GM23338 (cell line): ENCODE results near the gene PPFIBP1. TPM values are rescaled to one million over a fixed set of nuclear protein-coding genes. Genes with fewer than 3 reads are reported as not detected.

ENCODE experiments used
- ATAC-seq: fragments of 200-7000 bp; cut with Tn5 transposase; 3 replicates; pipeline ENCODE4 v1.9.1; 2020
- DNase-seq: peaks from one replicate; pipeline ENCODE4 v3.0.0-alpha.2; 2015; ENCODE audit warnings: low spot score
- H2AFZ ChIP-seq: fragments of 200-600 bp; sonication (generic); 2 replicates; pipeline ENCODE4 v1.8.0; 2016; ENCODE audit warnings: antibody characterized with exemption, mild to moderate bottlenecking, moderate library complexity
- H3F3A ChIP-seq: fragments of 200-600 bp; sonication (generic); replicated peaks from 2 replicates; pipeline ENCODE4 v1.8.0; 2017; ENCODE audit warnings: antibody characterized with exemption, mixed run types, low read depth
- H3K27ac ChIP-seq: fragments of 200-600 bp; sonication (generic); 2 replicates; pipeline ENCODE4 v1.6.1; 2016; ENCODE audit warnings: low read depth
- H3K27me3 ChIP-seq: fragments of 200-600 bp; sonication (generic); 2 replicates; pipeline ENCODE4 v1.8.0; 2016; ENCODE audit warnings: mild to moderate bottlenecking, mixed run types, moderate library complexity; ENCODE audit not compliant: insufficient read depth
- H3K36me3 ChIP-seq: fragments of 200-600 bp; sonication (generic); 2 replicates; pipeline ENCODE4 v1.8.0; 2016; ENCODE audit warnings: mild to moderate bottlenecking; ENCODE audit not compliant: insufficient read depth
- H3K4me1 ChIP-seq: fragments of 200-600 bp; sonication (generic); 2 replicates; pipeline ENCODE4 v1.8.0; 2016; ENCODE audit warnings: mild to moderate bottlenecking, moderate library complexity; ENCODE audit not compliant: insufficient read depth
- H3K4me2 ChIP-seq: fragments of 200-600 bp; sonication (generic); 2 replicates; pipeline ENCODE4 v1.7.1; 2017; ENCODE audit warnings: mixed run types
- H3K4me3 ChIP-seq: fragments of 200-600 bp; sonication (generic); 2 replicates; pipeline ENCODE4 v1.6.1; 2016; ENCODE audit warnings: mixed run types
- H3K79me2 ChIP-seq: fragments of 200-600 bp; sonication (generic); replicated peaks from 2 replicates; pipeline ENCODE4 v1.8.0; 2017; ENCODE audit warnings: mild to moderate bottlenecking; ENCODE audit not compliant: insufficient read depth
- H3K9me2 ChIP-seq: fragments of 200-600 bp; sonication (generic); 2 replicates; pipeline ENCODE4 v1.8.0; 2017; ENCODE audit not compliant: insufficient read depth
- H4K20me1 ChIP-seq: fragments of 200-600 bp; sonication (generic); replicated peaks from 2 replicates; pipeline ENCODE4 v1.8.0; 2017; ENCODE audit warnings: mild to moderate bottlenecking; ENCODE audit not compliant: insufficient read depth
- H3K27ac Mint-ChIP-seq: 2 replicates; pipeline ENCODE4 v1.8.0; 2020; ENCODE audit warnings: inconsistent platforms, mild to moderate bottlenecking, moderate library complexity, mixed read lengths
- H3K27me3 Mint-ChIP-seq: 3 replicates; pipeline ENCODE4 v1.8.0; 2022; ENCODE audit warnings: low read depth, mild to moderate bottlenecking, moderate library complexity, mixed read lengths, inconsistent platforms; ENCODE audit not compliant: insufficient read depth, poor library complexity
- H3K36me3 Mint-ChIP-seq: 3 replicates; pipeline ENCODE4 v1.8.0; 2021; ENCODE audit warnings: low read depth, mild to moderate bottlenecking, inconsistent platforms, moderate library complexity, mixed read lengths
- H3K4me1 Mint-ChIP-seq: 3 replicates; pipeline ENCODE4 v1.8.0; 2020; ENCODE audit warnings: mild to moderate bottlenecking, inconsistent platforms, mixed read lengths
- H3K4me3 Mint-ChIP-seq: 3 replicates; pipeline ENCODE4 v1.8.0; 2021; ENCODE audit warnings: moderate library complexity, mild to moderate bottlenecking, inconsistent platforms, mixed read lengths
- H3K9me3 Mint-ChIP-seq: 3 replicates; pipeline ENCODE4 v1.8.0; 2020; ENCODE audit warnings: moderate library complexity, mild to moderate bottlenecking, inconsistent platforms, mixed read lengths
- CREB1 ChIP-seq: fragments of 250-450 bp; sonication (Bioruptor Pico); IDR thresholded peaks from 2 replicates; pipeline ENCODE4 v1.5.0; 2020; ENCODE audit warnings: low read depth, mild to moderate bottlenecking, moderate library complexity
- CTCF ChIP-seq, 2 experiments: fragments of 200-600 bp in 1 of 2; sonication (generic) in 1 of 2; conservative IDR thresholded peaks; 2 replicates each; pipeline versions ENCODE4 v1.5.1 to v1.6.1; 2016 to 2017; ENCODE audit warnings: antibody characterized with exemption in 2 of 2, low read depth in 2 of 2, mild to moderate bottlenecking in 2 of 2, moderate library complexity in 1 of 2
- ETS1 ChIP-seq: IDR thresholded peaks from 2 replicates; pipeline ENCODE4 v1.6.1; 2016; ENCODE audit warnings: antibody characterized with exemption
- EZH2 ChIP-seq: fragments of 200-600 bp; sonication (generic); IDR thresholded peaks from one replicate; pipeline ENCODE4 v1.8.0; 2017; ENCODE audit warnings: antibody characterized with exemption, mild to moderate bottlenecking, low read depth; ENCODE audit not compliant: unreplicated experiment
- EZH2phosphoT487 ChIP-seq: fragments of 200-600 bp; sonication (generic); IDR thresholded peaks from one replicate; pipeline ENCODE4 v1.8.1; 2018; ENCODE audit warnings: antibody characterized with exemption; ENCODE audit not compliant: unreplicated experiment
- JUNB ChIP-seq: IDR thresholded peaks from one replicate; pipeline ENCODE4 v1.6.1; 2016; ENCODE audit warnings: antibody characterized with exemption; ENCODE audit not compliant: unreplicated experiment
- NANOG ChIP-seq: IDR thresholded peaks from 2 replicates; pipeline ENCODE4 v1.6.1; 2016; ENCODE audit warnings: antibody characterized with exemption, borderline replicate concordance
- POLR2AphosphoS5 ChIP-seq: IDR thresholded peaks from 2 replicates; pipeline ENCODE4 v1.6.1; 2016; ENCODE audit warnings: antibody characterized with exemption, low read depth
- REST ChIP-seq: IDR thresholded peaks from one replicate; pipeline ENCODE4 v1.6.1; 2018; ENCODE audit warnings: antibody characterized with exemption; ENCODE audit not compliant: unreplicated experiment
- STAT1 ChIP-seq: IDR thresholded peaks from one replicate; pipeline ENCODE4 v1.6.1; 2016; ENCODE audit warnings: antibody characterized with exemption; ENCODE audit not compliant: unreplicated experiment
- ZNF114 ChIP-seq: fragments of 250-450 bp; sonication (Bioruptor Pico); IDR thresholded peaks from 2 replicates; pipeline ENCODE4 v1.5.0; 2020; ENCODE audit warnings: mild to moderate bottlenecking, moderate library complexity
- ZNF331 ChIP-seq: fragments of 250-450 bp; sonication (Bioruptor Pico); IDR thresholded peaks from 2 replicates; pipeline ENCODE4 v1.5.0; 2020; ENCODE audit warnings: low read depth, mild to moderate bottlenecking, moderate library complexity
- polyA plus RNA-seq: library from polyadenylated mRNA; unstranded; fragments of >200 nt; fragmentation: Nextera tagmentation; extraction: Ambion mirVana; gene quantifications from 2 replicates; pipeline ENCODE4 v1.2.1, GENCODE V29; 2016
- total RNA-seq: library from RNA; depleted of rRNA; stranded (reverse); fragments of >200 nt; shearing (Covaris generic); gene quantifications from 2 replicates; pipeline ENCODE4 v1.2.3, GENCODE V29; 2014

The PPFIBP1 gene
- total and polyA plus RNA-seq, 2 experiments from 2014 or later = 33.2 to 41.9 TPM

GRCh38 chr12:27615331-27615891 lies 91.4 kb downstream of the PPFIBP1 start:
- H3K79me2 ChIP-seq = 0 out of 2 replicates have a peak, but pooled peaks cover 4% of the 10 kb centered on the region
- H3K36me3 Mint-ChIP-seq = peaks cover 3% of the 10 kb centered on the region; the same call in 2 of the 3 replicates
- H3K27ac Mint-ChIP-seq = no peak overlapping the region
- no peaks in the 10 kb centered on the region for H3K9me2 ChIP-seq
- H3K4me1 ChIP-seq = peaks cover 6% of the 10 kb centered on the region; the same call in 1 of the 2 replicates
- peaks cover 1% of the 10 kb centered on the region for H3K27me3 Mint-ChIP-seq
- no peaks in the 10 kb centered on the region for H4K20me1 ChIP-seq
- ATAC-seq (no peak), DNase-seq (no peak)
- H3K9me3 Mint-ChIP-seq = 0 out of 3 replicates have a peak, but pooled peaks cover 2% of the 10 kb centered on the region
- no peaks in the 10 kb centered on the region for H3F3A ChIP-seq
- no peak overlapping the region for H3K4me3 ChIP-seq
- H3K4me2 ChIP-seq = no peak overlapping the region
- H3K36me3 ChIP-seq = no peaks in the 10 kb centered on the region
- TF ChIP-seq ZNF114 (CRISPR knock-in tag) = no peak
- no peak for TF ChIP-seq STAT1
- TF ChIP-seq EZH2phosphoT487 = no peak
- TF ChIP-seq CREB1 (CRISPR knock-in tag) = no peak
- no peak for TF ChIP-seq NANOG
- no peak for TF ChIP-seq POLR2AphosphoS5
- TF ChIP-seq REST = no peak
- no peak for TF ChIP-seq JUNB
- TF ChIP-seq ZNF331 (CRISPR knock-in tag) = no peak
- no peak for TF ChIP-seq CTCF (conservative IDR thresholded peaks at IDR 0.05; ENCODE audit: low read depth in 2 of 2)
- no peak for TF ChIP-seq EZH2
- no peak for TF ChIP-seq ETS1
- no peak overlapping the region for H2AFZ ChIP-seq
- H3K4me3 Mint-ChIP-seq = no peak overlapping the region
- H3K27me3 ChIP-seq = no peaks in the 10 kb centered on the region
- peaks cover 5% of the 10 kb centered on the region; the same call in 1 of the 3 replicates for H3K4me1 Mint-ChIP-seq
- H3K27ac ChIP-seq = no peak overlapping the region
